ENCODE measurements around the gene APOBEC2.

The APOBEC2 gene

DNA sequence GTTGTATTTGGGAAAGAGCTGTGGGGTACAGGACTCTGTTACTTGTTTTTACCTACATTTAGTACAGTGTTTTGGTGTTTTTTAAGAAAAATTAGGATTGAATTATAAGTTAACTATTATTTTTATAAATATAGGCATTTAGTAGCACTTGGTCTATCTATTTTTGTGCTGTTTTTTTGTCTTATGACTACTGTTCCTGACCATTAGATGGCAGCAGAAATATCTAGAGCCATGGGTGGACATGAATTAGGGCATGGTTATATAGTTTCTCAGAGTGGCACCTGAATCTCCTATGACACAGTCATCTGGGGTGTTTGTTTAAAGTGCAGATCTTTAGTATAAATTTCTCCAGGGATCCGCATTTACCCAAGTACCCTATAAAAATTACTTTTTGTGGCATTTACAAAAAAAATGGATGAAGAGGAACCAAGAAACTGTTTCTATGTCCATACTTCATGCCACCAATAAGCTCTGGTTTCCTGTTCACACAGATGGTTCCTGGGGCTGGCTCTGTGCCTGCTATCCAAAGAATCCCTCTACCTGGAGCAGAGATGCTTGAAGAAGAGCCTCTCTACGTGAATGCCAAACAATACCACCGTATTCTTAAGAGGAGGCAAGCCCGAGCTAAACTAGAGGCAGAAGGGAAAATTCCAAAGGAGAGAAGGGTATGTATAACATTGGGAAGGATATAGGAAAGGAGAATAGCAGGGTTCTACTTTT lies 39.6 kb downstream of the APOBEC2 start:
- DNase-seq: no peak

DNA sequence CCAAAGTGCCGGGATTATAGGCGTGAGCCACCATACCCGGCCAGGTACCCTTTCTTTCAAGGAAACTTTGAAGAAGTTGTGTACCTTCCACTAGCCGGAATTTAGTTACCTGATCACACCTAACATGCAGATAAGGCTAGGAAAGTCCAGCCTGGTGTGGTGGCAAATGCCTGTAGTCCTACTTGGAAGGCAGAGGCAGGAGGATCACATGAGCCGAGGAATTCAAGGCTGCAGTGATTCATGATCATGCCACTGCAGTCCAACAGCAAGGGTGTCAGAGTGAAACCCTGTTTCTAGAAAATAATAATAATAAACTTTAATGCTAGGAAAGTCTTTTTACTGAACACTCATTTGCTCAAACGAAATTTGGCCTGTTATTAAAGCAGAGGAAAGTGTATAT lies 40.7 kb downstream of the APOBEC2 start:
- no peak for DNase-seq

DNA sequence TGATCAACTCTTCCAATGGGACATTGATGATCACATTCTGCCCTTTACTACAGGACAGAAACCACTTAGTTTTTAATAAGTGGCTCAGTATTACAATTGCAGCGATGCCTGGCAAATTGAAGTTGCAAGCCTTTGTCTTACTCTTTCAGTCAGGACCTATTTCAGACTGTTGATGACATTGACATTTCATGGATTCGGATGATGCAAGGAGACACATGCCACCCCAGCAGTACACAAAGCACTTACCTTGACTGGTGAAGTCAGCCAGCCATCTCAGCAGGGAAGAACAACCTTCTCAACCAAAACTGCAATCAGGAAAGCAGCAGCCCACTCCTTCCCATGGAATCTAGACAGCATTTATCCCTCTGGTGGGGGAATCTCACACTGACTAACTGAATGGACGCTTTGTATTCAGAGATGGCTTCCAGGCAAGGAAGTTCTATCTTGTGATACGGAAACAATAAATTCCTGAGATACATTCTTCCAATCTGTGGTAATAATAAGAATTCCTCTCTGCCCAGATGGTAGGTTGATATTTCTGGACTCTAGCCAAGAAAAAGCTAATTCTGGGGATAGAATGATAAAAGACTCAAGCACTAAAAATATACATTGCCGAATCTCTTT lies 44.6 kb downstream of the APOBEC2 start:
- DNase-seq: no peak

DNA sequence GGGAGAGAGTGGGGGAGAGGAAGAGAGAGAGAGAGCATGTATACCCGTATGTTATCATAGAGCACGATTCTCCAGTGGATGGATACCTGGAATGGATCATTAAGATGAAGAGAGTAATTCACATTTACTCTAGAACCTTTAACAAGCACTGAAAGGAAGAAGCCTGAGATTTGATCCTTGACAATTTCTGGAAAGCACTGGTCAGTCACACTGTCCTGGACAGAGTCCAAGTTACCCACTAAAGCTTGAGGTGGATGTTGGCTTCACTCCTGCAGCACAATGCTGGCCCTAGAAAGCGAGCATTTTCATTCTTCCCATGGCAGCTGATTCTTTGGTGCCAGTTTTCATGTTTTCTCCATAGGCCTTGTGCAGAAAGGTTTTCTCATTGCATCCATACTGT lies 45.4 kb downstream of the APOBEC2 start:
- DNase-seq: no peak

DNA sequence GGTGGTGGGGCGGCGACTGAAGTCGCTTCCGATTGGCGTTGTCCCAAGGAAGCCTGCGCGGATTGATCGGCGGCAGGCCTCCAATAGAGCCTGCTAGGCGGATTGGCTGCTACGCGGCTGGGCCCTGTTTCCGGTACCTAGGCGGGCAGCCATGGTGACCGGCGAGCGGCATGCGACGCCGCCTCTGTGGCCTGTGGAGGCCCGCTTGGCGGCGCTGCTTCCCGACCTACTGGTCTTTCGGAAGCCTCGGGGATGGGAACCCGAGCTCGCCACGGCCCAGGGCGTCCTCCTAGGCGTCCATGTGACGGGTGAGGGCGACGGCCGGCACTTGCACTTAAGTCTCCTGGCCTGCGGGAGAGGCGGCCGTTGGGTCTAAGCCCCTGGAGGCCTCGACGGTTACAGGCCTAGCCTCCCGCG lies 47.9 kb downstream of the APOBEC2 start:
- DNase-seq: no peak

DNA sequence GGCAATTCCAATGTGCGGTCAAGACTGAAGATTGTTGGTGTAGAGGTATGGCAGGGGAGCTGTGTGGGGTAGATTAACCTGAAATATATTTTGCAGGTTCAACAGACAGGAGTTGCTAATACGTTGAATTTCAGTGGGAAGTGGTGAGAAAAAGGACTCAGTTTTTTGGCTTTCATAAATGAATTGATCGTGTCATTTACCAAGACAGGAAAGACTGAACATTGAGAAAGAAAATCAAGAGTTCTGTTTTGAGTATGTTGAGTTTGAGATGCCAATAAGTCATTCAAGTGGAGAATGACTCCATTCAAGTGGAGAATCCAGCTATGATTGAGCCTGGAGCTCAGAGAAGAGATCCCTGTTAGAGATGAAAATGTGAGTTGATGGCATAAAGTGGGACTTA lies 50.8 kb downstream of the APOBEC2 start:
- DNase-seq: no peak

DNA sequence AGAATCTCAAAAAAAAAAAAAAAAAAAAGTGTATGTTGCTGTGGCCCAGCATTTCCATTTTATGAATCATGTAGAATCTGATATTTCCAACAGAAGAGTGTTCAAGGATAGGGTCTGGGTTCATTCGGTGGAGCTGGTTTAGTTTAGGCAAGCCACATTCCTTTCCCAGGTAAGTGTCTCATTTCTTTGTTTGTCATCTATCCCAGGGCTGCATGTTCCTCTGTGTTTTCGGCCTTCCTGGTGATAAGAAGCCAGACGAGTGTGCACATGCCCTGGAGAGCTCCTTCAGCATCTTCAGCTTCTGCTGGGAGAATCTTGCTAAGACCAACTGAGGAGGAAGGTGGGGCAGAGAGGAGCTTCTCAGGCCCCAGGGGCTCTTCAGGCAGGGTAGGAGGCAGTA lies 58.0 kb downstream of the APOBEC2 start:
- no peak for DNase-seq
